Measurements from ENCODE around the gene TMEM131L. TPM values are rescaled to one million over a fixed set of nuclear protein-coding genes. Genes with fewer than 3 reads are reported as not detected.

Gene TMEM131L
- polyA plus RNA-seq, 1 donor (not counting 4 experiments of a cell fraction or from before 2014, with no cell fraction given) = 10.3 TPM

DNA sequence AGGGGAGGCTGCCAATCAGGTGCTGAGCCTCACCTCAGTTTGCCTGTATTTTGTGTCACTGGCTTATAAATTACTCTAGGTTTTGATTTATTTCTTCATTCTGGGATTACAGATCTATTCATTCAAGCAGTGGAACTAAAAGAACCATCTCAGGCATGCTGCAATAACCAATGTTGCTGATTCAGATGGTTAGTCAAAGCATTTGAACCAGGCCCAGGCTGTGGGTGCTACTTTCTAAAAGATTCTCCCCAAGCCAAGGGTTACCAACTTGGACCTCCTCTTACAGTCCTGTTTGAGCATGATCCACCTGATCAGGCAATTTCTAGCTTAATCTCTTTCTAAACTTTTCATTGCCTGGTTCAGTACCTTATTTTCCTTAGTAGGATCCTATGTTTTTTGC is 67.2 kb downstream of the TMEM131L start:
- Histone ChIP-seq H3K27me3 (ENCODE audit: control insufficient read depth, extremely low read depth, insufficient read depth, low read length) (no peaks in the 10 kb centered on the region), H3K27ac (ENCODE audit: control insufficient read depth, insufficient read depth, low read length) (no peak overlapping the region), H3K9me3 (ENCODE audit: control insufficient read depth, low read depth, low read length) (no peaks in the 10 kb centered on the region), H4K20me1 (ENCODE audit: control insufficient read depth, extremely low read depth, insufficient read depth, low read length) (no peaks in the 10 kb centered on the region), H3K79me2 (ENCODE audit: control insufficient read depth, insufficient read depth, low read length) (no peaks in the 10 kb centered on the region), H3K4me1 (ENCODE audit: control insufficient read depth, extremely low read depth, insufficient read depth, low read length) (no peaks in the 10 kb centered on the region), H2AFZ (ENCODE audit: control insufficient read depth, low read length) (no peak overlapping the region), H3K36me3 (ENCODE audit: control insufficient read depth in 2 of 2, extremely low read depth in 1 of 2, insufficient read depth in 2 of 2, low read length in 2 of 2) (peaks cover 0 to 1% of the 10 kb centered on the region in 2 experiments), H3K9me1 (ENCODE audit: control insufficient read depth, extremely low read depth, insufficient read depth, low read length) (no peaks in the 10 kb centered on the region), H3K4me2 (ENCODE audit: control insufficient read depth, extremely low read depth, insufficient read depth, low read depth, low read length) (no peak overlapping the region), H3K9ac (ENCODE audit: control insufficient read depth, extremely low read depth, insufficient read depth, low read length) (no peak overlapping the region), H3K4me3 (ENCODE audit: control insufficient read depth in 2 of 3, extremely low read depth in 1 of 3, insufficient read depth in 2 of 3, low read depth in 1 of 3, low read length in 3 of 3) (no peak overlapping the region)
- no peak for TF ChIP-seq EZH2 (IDR thresholded peaks at IDR 0.05; ENCODE audit: low read length)
- TF ChIP-seq, protein P1, sequence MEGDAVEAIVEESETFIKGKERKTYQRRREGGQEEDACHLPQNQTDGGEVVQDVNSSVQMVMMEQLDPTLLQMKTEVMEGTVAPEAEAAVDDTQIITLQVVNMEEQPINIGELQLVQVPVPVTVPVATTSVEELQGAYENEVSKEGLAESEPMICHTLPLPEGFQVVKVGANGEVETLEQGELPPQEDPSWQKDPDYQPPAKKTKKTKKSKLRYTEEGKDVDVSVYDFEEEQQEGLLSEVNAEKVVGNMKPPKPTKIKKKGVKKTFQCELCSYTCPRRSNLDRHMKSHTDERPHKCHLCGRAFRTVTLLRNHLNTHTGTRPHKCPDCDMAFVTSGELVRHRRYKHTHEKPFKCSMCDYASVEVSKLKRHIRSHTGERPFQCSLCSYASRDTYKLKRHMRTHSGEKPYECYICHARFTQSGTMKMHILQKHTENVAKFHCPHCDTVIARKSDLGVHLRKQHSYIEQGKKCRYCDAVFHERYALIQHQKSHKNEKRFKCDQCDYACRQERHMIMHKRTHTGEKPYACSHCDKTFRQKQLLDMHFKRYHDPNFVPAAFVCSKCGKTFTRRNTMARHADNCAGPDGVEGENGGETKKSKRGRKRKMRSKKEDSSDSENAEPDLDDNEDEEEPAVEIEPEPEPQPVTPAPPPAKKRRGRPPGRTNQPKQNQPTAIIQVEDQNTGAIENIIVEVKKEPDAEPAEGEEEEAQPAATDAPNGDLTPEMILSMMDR (optimal IDR thresholded peaks at IDR 0.05 in 1 of 3, IDR thresholded peaks at IDR 0.05 in 1 of 3, conservative IDR thresholded peaks at IDR 0.05 in 1 of 3; ENCODE audit: extremely low read depth in 1 of 3, insufficient read depth in 2 of 3, low read length in 3 of 3) = no peak
- no peak for FAIRE-seq
- dilution Hi-C loops (cut with MboI; ENCODE audit: extremely low pct_ligation_motif_present, low sequenced_read_pairs) = no loop called here
- no peak for DNase-seq (ENCODE audit: low read depth, low spot score)

DNA sequence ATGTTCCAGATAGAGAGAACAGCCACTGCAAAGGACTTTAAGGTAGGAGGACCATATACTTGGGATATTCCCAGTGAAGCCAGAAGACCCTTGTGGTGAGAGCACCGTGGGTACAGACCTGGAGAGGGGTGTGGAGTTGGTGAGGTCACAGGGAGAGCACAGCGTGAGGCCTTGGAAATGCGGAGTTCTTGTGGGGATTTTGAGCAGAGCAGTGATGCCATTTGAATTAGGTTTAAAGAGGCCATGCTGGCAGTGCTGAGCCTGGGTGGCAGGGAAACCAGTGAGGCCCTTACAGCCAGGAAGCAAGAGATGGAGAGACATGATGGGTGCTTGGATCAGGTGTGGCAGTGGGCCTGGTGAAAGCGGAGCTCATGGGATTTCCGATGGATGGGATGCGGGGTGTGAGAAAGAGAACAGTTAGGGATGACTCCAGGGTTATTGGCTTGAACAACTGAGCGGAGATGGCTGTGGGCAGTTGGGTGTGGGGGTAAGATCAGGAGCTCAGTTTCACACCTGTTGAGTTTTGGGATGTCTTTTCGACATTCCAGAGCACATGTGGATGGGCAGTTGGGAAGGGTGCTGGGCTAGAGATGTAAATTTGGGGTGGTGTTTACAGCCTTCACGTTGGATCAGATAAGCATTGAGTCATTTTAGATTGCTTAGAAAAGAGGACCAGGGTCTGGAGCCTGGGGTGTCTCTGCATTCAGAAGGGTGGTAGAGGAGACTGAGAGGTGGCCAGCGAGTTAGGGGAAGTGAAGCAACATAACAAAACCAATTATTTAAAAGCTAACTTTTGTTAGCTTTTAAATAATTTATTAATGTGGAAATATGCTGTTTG is 68.9 kb downstream of the TMEM131L start:
- FAIRE-seq = no peak
- no peaks in the 10 kb centered on the region for H3K4me1 ChIP-seq (ENCODE audit: control insufficient read depth, extremely low read depth, insufficient read depth, low read length)
- dilution Hi-C loops (cut with MboI; ENCODE audit: extremely low pct_ligation_motif_present, low sequenced_read_pairs) = no loop called here

More for the DNA sequence above, 68.9 kb downstream of the TMEM131L start:
- no peaks in the 10 kb centered on the region for H4K20me1 ChIP-seq (ENCODE audit: control insufficient read depth, extremely low read depth, insufficient read depth, low read length)
- no peak overlapping the region for H2AFZ ChIP-seq (ENCODE audit: control insufficient read depth, low read length)
- TF ChIP-seq EZH2 (IDR thresholded peaks at IDR 0.05; ENCODE audit: low read length) = no peak
- TF ChIP-seq, protein P1 (optimal IDR thresholded peaks at IDR 0.05 in 1 of 3, IDR thresholded peaks at IDR 0.05 in 1 of 3, conservative IDR thresholded peaks at IDR 0.05 in 1 of 3; ENCODE audit: extremely low read depth in 1 of 3, insufficient read depth in 2 of 3, low read length in 3 of 3) = no peak
- no peaks in the 10 kb centered on the region for H3K79me2 ChIP-seq (ENCODE audit: control insufficient read depth, insufficient read depth, low read length)
- H3K4me2 ChIP-seq (ENCODE audit: control insufficient read depth, extremely low read depth, insufficient read depth, low read depth, low read length) = no peak overlapping the region
- no peaks in the 10 kb centered on the region for H3K9me1 ChIP-seq (ENCODE audit: control insufficient read depth, extremely low read depth, insufficient read depth, low read length)
- no peak for DNase-seq (ENCODE audit: low read depth, low spot score)
- H3K9me3 ChIP-seq (ENCODE audit: control insufficient read depth, low read depth, low read length) = no peaks in the 10 kb centered on the region
- H3K4me3 ChIP-seq (ENCODE audit: control insufficient read depth in 2 of 3, extremely low read depth in 1 of 3, insufficient read depth in 2 of 3, low read depth in 1 of 3, low read length in 3 of 3) = no peak overlapping the region
- no peaks in the 10 kb centered on the region for H3K27me3 ChIP-seq (ENCODE audit: control insufficient read depth, extremely low read depth, insufficient read depth, low read length)
- H3K9ac ChIP-seq (ENCODE audit: control insufficient read depth, extremely low read depth, insufficient read depth, low read length) = no peak overlapping the region
- H3K27ac ChIP-seq (ENCODE audit: control insufficient read depth, insufficient read depth, low read length) = no peak overlapping the region
- peaks cover 0 to 1% of the 10 kb centered on the region in 2 experiments for H3K36me3 ChIP-seq (ENCODE audit: control insufficient read depth in 2 of 2, extremely low read depth in 1 of 2, insufficient read depth in 2 of 2, low read length in 2 of 2)

Measured in keratinocyte (primary cell).